ENCODE results near the gene PRDX3. TPM values are rescaled to one million over a fixed set of nuclear protein-coding genes. Genes with fewer than 3 reads are reported as not detected.
"Not testable (repeated sequence)": the region's sequence is repeated elsewhere in the genome, so short reads cannot be mapped to it uniquely, and the experiment has no call there.

PRDX3 gene
- total and polyA plus RNA-seq, 8 donors, result 27.1 to 87.4 (median 45.0) TPM

GRCh38 chr10:119162452-119163092 lies 16.0 kb downstream of the PRDX3 start:
- FAIRE-seq, result no peak
- H3K27ac ChIP-seq, result no peak overlapping the region
- intact Hi-C loops (cut with DNase I), result no loop called here
- H3K4me1 ChIP-seq, result peaks cover 0 to 5% (median 0%) of the 10 kb centered on the region in 3 donors
- ATAC-seq, result no peak
- H3K36me3 ChIP-seq, result peaks cover 0 to 25% (median 0%) of the 10 kb centered on the region in 3 donors
- no peaks in the 10 kb centered on the region for H3K9me3 ChIP-seq
- no peak overlapping the region for H3K4me3 ChIP-seq
- H3K27me3 ChIP-seq, result no peaks in the 10 kb centered on the region
- no peak for DNase-seq
- WGBS, 2 donors, result 92 to 93% methylated on average over 5 of the region's 5 CpGs
- no peak for TF ChIP-seq CTCF (IDR thresholded peaks at IDR 0.05)

GRCh38 chr10:119161680-119162451 lies 16.7 kb downstream of the PRDX3 start:
- intact Hi-C loops (cut with DNase I), result no loop called here
- no peak overlapping the region for H3K27ac ChIP-seq
- no peak overlapping the region for H3K4me3 ChIP-seq
- peaks cover 0 to 27% (median 0%) of the 10 kb centered on the region in 3 donors for H3K36me3 ChIP-seq
- H3K4me1 ChIP-seq, result peaks cover 0 to 5% (median 0%) of the 10 kb centered on the region in 3 donors
- no peaks in the 10 kb centered on the region for H3K9me3 ChIP-seq
- DNase-seq, result no peak
- no peaks in the 10 kb centered on the region for H3K27me3 ChIP-seq
- ATAC-seq, result no peak
- TF ChIP-seq CTCF (IDR thresholded peaks at IDR 0.05), result no peak
- no peak for FAIRE-seq
- 56 to 61% methylated on average over 11 of the region's 11 CpGs for WGBS, 2 donors

- Histone ChIP-seq H3K9me3 (no peaks in the 10 kb centered on the region), H3K27ac (no peak overlapping the region), H3K27me3 (no peaks in the 10 kb centered on the region), H3K4me1 (no peaks in the 10 kb centered on the region), H3K36me3 (peaks cover 8 to 52% (median 16%) of the 10 kb centered on the region in 3 donors), H3K4me3 (no peak overlapping the region)
- intact Hi-C loops (cut with DNase I), result no loop called here
- DNase-seq, result no peak
- TF ChIP-seq CTCF (IDR thresholded peaks at IDR 0.05), result no peak
- no peak for ATAC-seq
- FAIRE-seq, result no peak
- WGBS, 2 donors, result 80 to 86% methylated on average over 8 of the region's 8 CpGs
These were observed 19.3 kb downstream of the PRDX3 start for GRCh38 chr10:119159332-119159731.

- FAIRE-seq, result no peak
- DNase-seq, result no peak
- TF ChIP-seq CTCF (IDR thresholded peaks at IDR 0.05), result no peak
- Histone ChIP-seq H3K36me3 (peaks cover 8 to 58% (median 23%) of the 10 kb centered on the region in 3 donors), H3K4me1 (no peaks in the 10 kb centered on the region), H3K27me3 (no peaks in the 10 kb centered on the region), H3K27ac (no peak overlapping the region), H3K4me3 (no peak overlapping the region), H3K9me3 (no peaks in the 10 kb centered on the region)
- no peak for ATAC-seq
- WGBS, 2 donors, result 95 to 96% methylated on average over 12 of the region's 12 CpGs
- intact Hi-C loops (cut with DNase I), result no loop called here
These were observed 25.0 kb downstream of the PRDX3 start for GRCh38 chr10:119153661-119154060.

- 93 to 95% methylated on average over 5 of the region's 5 CpGs for WGBS, 2 donors
- H3K4me3 ChIP-seq, result no peak overlapping the region
- H3K36me3 ChIP-seq, result peaks cover 8 to 53% (median 23%) of the 10 kb centered on the region in 3 donors
- no peak for DNase-seq
- H3K4me1 ChIP-seq, result no peaks in the 10 kb centered on the region
- intact Hi-C loops (cut with DNase I), result no loop called here
- H3K9me3 ChIP-seq, result no peaks in the 10 kb centered on the region
- no peak for FAIRE-seq
- no peak for TF ChIP-seq CTCF (IDR thresholded peaks at IDR 0.05)
- no peak for ATAC-seq
- H3K27ac ChIP-seq, result no peak overlapping the region
- no peaks in the 10 kb centered on the region for H3K27me3 ChIP-seq
These were observed 25.6 kb downstream of the PRDX3 start for GRCh38 chr10:119153041-119153440.

- H3K27me3 ChIP-seq; DNase-seq; H3K9me3 ChIP-seq; intact Hi-C loops (cut with DNase I); FAIRE-seq; H3K4me3 ChIP-seq; H3K4me1 ChIP-seq; ATAC-seq; H3K27ac ChIP-seq: not testable (repeated sequence)
- H3K36me3 ChIP-seq, result peaks cover 6 to 54% (median 21%) of the 10 kb centered on the region in 3 donors
- WGBS, 2 donors, result 95 to 98% methylated on average over 6 of the region's 6 CpGs
These were observed 27.0 kb downstream of the PRDX3 start for GRCh38 chr10:119151601-119152000.

Measured in pancreas (tissue), 10 donors.